Measurements from ENCODE around the gene ARHGAP18. TPM values are rescaled to one million over a fixed set of nuclear protein-coding genes. Genes with fewer than 3 reads are reported as not detected.

Gene ARHGAP18
- total and polyA plus RNA-seq, 2 experiments from 2014 or later: 4.3 to 5.0 TPM

- Mint-ChIP-seq H3K9me3 (no peaks in the 10 kb centered on the region), H3K27ac (no peak overlapping the region), H3K4me3 (no peak overlapping the region), H3K36me3 (ENCODE audit: low read depth) (no peaks in the 10 kb centered on the region), H3K27me3 (ENCODE audit: insufficient read depth, low read depth, poor library complexity) (no peaks in the 10 kb centered on the region), H3K4me1 (peaks cover 19% of the 10 kb centered on the region)
- Histone ChIP-seq H3K27me3 (ENCODE audit: insufficient read depth) (no peaks in the 10 kb centered on the region), H3K79me2 (replicated peaks; ENCODE audit: insufficient read depth) (no peaks in the 10 kb centered on the region), H3K27ac (ENCODE audit: low read depth) (no peak overlapping the region), H4K20me1 (replicated peaks; ENCODE audit: insufficient read depth) (no peaks in the 10 kb centered on the region), H3K9me2 (ENCODE audit: insufficient read depth) (no peaks in the 10 kb centered on the region), H3F3A (replicated peaks; ENCODE audit: low read depth) (no peaks in the 10 kb centered on the region), H3K36me3 (ENCODE audit: insufficient read depth) (no peaks in the 10 kb centered on the region), H3K4me2 (no peak overlapping the region), H3K4me1 (ENCODE audit: insufficient read depth) (peaks cover 27% of the 10 kb centered on the region), H2AFZ (no peak overlapping the region), H3K4me3 (no peak overlapping the region)
- TF ChIP-seq NANOG (IDR thresholded peaks at IDR 0.05; ENCODE audit: borderline replicate concordance) (no peak), EZH2phosphoT487 (IDR thresholded peaks at IDR 0.05; ENCODE audit: unreplicated experiment) (no peak)
- TF ChIP-seq, protein P1, sequence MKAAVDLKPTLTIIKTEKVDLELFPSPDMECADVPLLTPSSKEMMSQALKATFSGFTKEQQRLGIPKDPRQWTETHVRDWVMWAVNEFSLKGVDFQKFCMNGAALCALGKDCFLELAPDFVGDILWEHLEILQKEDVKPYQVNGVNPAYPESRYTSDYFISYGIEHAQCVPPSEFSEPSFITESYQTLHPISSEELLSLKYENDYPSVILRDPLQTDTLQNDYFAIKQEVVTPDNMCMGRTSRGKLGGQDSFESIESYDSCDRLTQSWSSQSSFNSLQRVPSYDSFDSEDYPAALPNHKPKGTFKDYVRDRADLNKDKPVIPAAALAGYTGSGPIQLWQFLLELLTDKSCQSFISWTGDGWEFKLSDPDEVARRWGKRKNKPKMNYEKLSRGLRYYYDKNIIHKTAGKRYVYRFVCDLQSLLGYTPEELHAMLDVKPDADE (IDR thresholded peaks at IDR 0.05): no peak
- ATAC-seq: no peak
- no peak for DNase-seq (ENCODE audit: low spot score)
Observed at GRCh38 chr6:129612440-129612839, 97.5 kb downstream of the ARHGAP18 start.

DNA sequence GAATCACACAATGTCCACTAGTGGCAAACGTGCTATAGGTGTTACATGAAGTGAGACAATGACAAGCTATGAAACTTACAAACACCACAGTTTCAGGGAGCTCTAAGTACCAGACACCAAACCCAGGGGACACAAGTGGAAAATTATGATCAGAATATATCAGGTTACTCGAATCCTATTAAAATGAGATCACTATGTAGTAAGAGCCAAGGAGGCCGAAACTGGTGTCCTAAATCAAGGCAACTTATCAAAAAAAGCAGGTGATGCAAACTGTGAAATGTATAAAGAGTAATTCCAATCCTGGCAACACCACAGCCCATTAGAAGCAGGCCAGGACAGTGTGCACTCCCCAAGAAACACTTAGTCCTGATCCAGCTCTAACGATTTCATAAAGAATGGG is 100.3 kb downstream of the ARHGAP18 start:
- no peak for ATAC-seq
- no peak for TF ChIP-seq ZNF462 (CRISPR knock-in tag; IDR thresholded peaks at IDR 0.05)
- TF ChIP-seq REST (IDR thresholded peaks at IDR 0.05; ENCODE audit: unreplicated experiment): no peak
- TF ChIP-seq EZH2 (IDR thresholded peaks at IDR 0.05; ENCODE audit: low read depth, unreplicated experiment): no peak
- no peak for TF ChIP-seq EZH2phosphoT487 (IDR thresholded peaks at IDR 0.05; ENCODE audit: unreplicated experiment)
- TF ChIP-seq POLR2AphosphoS5 (IDR thresholded peaks at IDR 0.05; ENCODE audit: low read depth): no peak
- TF ChIP-seq JUNB (IDR thresholded peaks at IDR 0.05; ENCODE audit: unreplicated experiment): no peak
- no peak for TF ChIP-seq NANOG (IDR thresholded peaks at IDR 0.05; ENCODE audit: borderline replicate concordance)
- no peak for TF ChIP-seq STAT1 (IDR thresholded peaks at IDR 0.05; ENCODE audit: unreplicated experiment)
- TF ChIP-seq, protein P1 (IDR thresholded peaks at IDR 0.05): no peak

More for the DNA sequence above, 100.3 kb downstream of the ARHGAP18 start:
- Histone ChIP-seq H3K4me1 (ENCODE audit: insufficient read depth) (peaks cover 27% of the 10 kb centered on the region), H3K36me3 (ENCODE audit: insufficient read depth) (no peaks in the 10 kb centered on the region), H2AFZ (no peak overlapping the region), H3K4me3 (no peak overlapping the region), H3K27ac (ENCODE audit: low read depth) (no peak overlapping the region), H3K9me2 (ENCODE audit: insufficient read depth) (no peaks in the 10 kb centered on the region), H3K4me2 (peak overlapping the region; percentile 1), H3K79me2 (replicated peaks; ENCODE audit: insufficient read depth) (no peaks in the 10 kb centered on the region), H4K20me1 (replicated peaks; ENCODE audit: insufficient read depth) (no peaks in the 10 kb centered on the region), H3K27me3 (ENCODE audit: insufficient read depth) (no peaks in the 10 kb centered on the region), H3F3A (replicated peaks; ENCODE audit: low read depth) (no peaks in the 10 kb centered on the region)
- no peak overlapping the region for H3K27ac Mint-ChIP-seq
- peaks cover 24% of the 10 kb centered on the region for H3K4me1 Mint-ChIP-seq
- H3K36me3 Mint-ChIP-seq (ENCODE audit: low read depth): no peaks in the 10 kb centered on the region
- H3K27me3 Mint-ChIP-seq (ENCODE audit: insufficient read depth, low read depth, poor library complexity): no peaks in the 10 kb centered on the region
- no peak overlapping the region for H3K4me3 Mint-ChIP-seq
- DNase-seq (ENCODE audit: low spot score): no peak
- no peaks in the 10 kb centered on the region for H3K9me3 Mint-ChIP-seq
